HG02943 (cell line): Measurements from ENCODE around the gene MAP1LC3B.
"Not testable (repeated sequence)": the region's sequence is repeated elsewhere in the genome, so short reads cannot be mapped to it uniquely, and the experiment has no call there.

Source experiments
- ATAC-seq: cut with Tn5 transposase; IDR thresholded peaks from one replicate; pipeline ENCODE4 v1.9.1; 2021; ENCODE audit warnings: mild to moderate bottlenecking, low read depth, moderate library complexity; ENCODE audit not compliant: unreplicated experiment

The MAP1LC3B gene

DNA sequence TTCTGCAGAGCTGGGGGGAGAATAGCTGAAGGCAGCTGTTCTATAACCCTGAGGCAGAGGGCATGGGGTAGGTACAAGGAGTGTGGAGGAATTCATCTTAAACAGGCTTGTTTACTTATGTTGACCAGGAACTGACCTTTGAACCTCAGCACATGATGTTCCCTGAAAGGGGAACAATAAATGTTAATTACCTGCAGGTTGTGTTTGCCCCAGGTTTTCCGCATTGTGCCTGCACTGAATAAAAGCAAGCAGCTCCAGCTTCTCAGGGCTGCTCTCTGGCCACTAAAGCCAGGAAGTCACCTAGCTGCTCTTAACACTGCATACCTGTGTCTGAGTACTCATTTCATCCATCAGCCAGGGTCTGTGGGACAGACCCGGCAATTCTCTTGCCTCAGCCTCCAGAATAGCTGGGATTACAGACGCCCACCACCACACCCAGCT is 12.8 kb upstream of the MAP1LC3B start:
- not testable (repeated sequence) for ATAC-seq

DNA sequence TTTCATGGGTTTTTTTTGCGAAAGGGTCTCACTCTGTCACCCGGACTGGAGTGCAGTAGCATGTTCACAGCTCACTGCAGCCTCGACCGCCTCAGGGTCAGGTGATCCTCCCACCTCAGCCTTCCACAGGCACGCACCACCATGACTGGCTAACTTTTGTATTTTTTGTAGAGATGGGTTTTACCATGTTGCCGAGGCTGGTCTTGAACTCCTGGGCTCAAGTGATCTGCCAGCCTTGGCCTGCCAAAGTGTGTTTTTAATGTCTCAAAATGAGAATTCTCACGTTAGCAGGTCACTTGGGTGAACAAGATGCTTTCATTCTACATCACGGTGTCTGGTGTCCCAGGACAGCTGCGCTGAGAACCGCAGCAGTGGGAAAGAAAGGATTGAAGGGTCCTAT is 11.7 kb upstream of the MAP1LC3B start:
- ATAC-seq = no peak

DNA sequence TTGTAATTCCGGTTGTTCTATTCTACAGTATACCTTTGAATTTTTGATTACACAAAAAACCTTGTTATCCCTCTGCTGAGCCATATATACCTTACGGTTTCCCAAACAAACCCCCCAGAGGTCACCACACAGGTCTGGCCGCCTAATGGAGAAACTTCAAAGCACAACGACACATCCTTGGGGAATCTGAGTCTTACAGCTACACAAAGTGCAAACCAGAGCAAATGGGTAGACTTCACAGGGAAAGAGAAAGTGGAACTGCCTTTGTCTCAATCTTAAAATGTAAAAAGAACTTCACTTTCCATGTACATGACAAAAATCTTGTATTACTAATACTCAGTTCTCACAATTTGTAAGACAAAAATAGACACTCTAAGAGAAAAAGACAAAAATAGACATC is 11.3 kb upstream of the MAP1LC3B start:
- no peak for ATAC-seq

DNA sequence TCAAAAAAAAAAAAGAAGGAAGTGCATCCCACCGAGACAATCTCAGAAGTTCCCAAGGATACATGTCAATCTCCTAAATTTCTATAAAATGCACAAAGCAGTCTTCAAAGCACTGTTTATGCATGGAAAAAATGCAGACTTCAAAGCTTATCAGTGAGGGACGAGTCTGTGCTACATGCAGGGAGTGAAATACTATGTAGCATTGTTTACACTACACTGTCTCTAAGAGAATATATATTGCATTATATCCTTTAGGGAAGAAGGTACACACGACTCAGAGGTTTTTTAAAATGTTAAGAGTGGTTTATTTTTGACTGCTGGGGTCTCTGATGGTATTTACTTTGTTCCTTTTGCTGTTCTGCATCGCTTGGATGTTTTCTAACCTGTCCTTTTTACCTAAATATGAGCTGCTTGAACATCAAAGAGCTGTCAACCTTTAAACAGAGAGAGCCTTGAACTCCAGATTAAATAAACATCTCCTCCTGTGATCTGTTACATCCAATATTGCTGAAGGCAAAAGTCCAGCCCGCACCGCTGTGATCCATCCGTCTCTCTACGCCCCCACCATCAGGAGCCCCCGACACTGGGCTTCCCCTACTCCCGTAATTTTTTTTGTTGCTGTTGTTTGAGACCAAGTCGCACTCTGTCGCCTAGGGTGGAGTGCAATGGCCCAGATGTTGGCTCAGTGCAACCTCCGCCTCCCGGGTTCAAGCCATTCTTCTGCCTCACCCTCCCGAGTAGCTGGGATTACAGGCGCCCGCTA is 9.9 kb upstream of the MAP1LC3B start:
- no peak for ATAC-seq

DNA sequence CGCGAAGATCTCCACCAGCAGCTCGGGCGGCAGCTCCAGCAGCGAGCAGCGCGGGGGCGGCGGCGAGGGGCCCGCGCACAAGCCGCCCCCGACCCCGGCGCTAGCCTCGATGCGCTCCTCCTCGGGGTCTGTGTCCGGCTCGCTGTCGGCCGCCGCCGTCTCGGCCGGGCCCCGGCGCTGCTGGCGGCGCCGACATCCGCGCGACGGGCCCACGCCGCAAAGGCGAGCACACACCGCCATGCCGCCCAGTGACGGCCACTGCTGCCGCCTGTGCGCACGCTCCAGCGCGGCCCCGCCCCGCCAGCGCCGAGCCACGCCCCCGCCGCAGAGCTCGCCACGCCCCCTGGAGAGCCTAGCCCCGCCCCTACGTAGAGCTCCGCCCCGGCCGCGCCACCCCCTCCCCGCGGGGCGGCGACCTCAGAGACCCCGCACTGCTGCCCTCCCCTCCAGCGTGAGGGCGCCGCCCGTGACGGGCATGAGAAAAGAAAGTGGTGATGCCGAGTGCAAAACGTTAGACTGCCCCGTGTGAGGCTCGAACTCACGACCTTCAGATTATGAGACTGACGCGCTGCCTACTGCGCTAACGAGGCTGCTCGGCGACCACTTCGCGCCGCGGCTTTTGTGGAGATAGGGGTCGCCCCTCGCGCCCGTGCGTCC is 8.5 kb upstream of the MAP1LC3B start, which contains the start of gene FBXO31:
TSS of gene FBXO31 (minus strand) at position 272 of the 657 bp plus-strand sequence. CDS start at position 240, 32 bp downstream.
- peak; percentile 41 for ATAC-seq

DNA sequence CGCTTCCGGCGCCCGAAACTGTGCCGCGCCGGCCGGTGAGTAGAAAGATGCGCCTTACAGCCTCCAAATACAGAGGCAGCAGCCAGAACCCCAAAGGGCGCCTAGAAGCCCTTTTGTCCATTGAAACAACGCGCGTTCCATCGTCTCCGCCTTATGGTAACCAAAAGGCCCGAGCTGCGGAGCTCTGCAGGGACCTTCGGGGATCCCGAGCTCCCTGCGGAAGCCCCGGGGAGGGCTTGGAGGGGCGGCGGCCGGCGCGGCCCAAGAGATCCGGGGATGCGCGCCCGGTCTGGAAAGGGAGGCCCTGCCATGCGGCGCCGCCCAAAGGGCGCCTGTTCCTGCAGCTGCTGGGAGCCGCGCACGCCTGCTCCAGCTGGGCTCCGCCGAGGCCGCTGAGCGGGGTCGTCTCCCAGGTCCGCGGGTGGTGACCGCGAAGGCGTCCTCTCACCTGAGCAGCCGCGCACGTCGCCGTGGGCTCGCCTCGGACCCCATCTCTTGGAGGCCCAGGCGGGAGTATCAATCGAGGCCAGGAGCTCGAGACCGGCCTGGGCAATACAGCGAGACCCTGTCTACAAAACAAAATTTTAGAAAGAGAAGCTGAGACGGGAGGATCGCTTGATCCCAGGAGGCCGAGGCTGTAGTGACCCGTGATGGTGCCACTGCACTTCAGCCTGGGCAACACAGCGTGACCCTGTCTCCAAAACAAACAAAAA is 7.8 kb upstream of the MAP1LC3B start:
- peak; percentile 33 for ATAC-seq

DNA sequence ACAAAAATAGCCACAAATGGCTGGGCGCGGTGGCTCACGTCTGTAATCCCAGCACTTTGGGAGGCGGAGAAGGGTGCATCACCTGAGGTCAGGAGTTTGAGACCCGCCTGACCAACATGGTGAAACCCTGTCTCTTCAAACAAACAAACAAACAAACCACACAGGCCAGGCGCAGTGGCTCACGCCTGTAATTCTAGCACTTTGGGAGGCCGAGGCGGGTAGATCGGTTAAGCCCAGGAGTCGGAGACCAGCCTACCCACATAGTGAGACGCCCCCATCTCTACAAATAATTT is 7.3 kb upstream of the MAP1LC3B start:
- ATAC-seq = not testable (repeated sequence)

DNA sequence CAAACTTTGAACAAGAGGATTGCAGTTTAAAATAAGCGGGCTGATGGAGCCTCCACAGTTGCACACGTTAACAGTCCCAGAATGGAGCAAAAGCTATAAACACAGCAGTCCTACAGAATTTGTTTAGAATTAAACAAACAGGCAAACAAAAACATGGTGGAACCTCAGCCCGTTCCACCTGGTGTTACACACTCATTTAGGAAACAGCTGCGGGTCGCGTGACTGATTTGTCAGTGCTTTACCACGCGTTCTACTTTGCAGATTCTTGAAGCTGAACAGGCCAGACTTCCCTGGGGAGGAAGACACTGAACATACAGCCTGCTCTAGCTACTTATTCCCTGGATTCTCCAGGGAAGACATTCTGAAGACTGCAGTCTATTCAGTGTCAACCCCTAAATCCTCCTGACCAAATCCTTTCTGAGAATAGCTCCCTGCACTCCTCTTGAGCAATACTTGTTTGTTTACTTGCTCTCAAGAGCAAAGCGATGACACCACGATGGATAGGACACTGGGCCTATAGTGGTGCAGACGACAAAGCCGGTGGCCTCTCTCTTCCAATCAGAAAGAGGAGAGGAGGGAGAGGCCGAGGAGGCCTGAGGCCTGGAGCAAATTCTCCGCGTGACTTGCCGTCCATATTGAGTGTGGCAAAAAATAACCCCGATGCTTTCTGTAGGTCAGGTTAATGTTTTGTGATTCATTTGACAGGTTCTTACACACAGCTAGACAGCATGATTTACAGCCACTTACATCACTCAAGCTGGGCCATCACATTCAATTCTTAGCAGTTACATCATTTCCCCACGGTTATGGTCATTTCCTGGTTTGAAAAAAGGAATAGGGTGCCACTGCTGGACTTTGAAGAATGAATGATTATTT is 4.0 kb upstream of the MAP1LC3B start:
- peak; percentile 46 for ATAC-seq

DNA sequence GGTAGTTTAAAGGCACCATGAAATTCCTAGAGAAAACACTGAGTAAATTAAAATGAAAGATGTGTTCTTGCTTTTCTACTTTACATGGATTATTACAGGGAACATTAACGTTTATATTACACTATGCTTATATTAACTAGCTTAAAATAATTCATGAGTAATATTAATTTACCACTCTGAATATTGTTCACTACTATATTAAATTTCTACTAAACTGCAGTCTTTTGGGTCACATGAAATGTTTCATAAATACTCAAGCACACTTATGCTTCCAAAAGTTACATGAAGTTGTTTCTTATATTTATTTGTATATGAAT is 3.4 kb upstream of the MAP1LC3B start:
- ATAC-seq = no peak

DNA sequence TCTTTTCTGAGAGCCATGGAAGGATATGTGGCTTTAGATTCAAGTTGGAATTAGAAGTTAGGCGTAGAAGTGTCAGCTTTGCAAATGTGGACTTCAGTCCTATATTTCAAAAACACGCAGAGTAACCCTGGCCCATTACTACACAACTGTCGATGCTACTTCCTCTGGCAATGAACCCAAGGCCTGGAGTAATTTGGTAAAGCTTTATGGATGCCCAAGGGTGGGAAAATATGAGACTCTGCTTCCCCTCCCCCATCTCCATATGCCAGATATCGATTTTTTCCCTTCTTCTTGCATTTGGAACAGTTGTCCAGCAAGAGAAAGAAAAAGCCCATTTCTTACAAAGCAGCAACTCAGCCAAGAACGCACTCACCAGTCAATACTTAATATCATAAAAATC is 2.9 kb upstream of the MAP1LC3B start:
- ATAC-seq = no peak

DNA sequence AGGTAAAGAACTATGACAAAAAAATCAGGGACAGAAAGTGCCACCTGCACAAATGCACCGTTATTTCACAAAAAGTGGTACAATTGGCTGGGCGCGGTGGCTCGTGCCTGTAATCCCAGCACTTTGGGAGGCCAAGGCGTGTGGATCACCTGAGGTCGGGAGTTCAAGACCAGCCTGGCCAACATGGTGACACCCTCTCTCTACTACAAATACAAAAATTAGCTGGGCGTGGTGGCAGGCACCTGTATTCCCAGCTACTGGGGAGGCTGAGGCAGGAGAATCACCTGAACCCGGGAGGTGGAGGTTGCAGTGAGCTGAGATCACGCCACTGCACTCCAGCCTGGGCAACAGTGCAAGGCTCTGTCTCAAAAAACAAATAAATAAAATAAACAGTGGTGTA is 2.2 kb upstream of the MAP1LC3B start:
- ATAC-seq = not testable (repeated sequence)

DNA sequence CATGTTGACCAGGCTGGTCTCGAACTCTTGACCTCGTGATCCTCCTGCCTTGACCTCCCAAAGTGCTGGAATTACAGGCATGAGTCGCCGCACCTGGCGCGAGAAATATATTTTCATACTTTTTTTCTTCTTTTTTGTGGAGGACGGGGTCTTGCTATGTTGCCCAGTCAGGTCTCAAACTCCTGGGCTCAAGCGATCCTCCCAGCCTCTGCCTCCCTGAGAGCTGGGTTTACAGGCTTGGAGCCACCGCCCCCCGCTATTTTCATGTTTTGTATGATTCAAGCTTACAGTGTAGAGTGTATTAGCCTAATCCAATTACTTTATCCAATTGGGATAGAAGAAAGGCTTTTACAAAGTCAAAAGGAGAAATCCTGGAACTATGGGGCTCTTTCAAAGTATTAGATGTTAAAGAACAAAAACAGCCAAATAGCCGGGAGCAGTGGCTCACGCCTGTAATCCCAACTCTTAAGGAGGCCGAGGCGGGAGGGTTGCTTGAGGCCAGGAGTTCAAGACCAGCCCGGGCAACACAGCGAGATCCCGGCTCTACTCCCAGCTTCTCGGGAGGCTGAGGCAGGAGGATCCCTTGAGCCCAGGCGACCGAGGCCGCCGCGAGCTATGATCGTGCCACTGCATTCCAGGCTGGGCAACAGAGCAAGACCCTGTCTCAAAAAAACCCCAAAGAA is 1.4 kb upstream of the MAP1LC3B start:
- ATAC-seq = no peak

DNA sequence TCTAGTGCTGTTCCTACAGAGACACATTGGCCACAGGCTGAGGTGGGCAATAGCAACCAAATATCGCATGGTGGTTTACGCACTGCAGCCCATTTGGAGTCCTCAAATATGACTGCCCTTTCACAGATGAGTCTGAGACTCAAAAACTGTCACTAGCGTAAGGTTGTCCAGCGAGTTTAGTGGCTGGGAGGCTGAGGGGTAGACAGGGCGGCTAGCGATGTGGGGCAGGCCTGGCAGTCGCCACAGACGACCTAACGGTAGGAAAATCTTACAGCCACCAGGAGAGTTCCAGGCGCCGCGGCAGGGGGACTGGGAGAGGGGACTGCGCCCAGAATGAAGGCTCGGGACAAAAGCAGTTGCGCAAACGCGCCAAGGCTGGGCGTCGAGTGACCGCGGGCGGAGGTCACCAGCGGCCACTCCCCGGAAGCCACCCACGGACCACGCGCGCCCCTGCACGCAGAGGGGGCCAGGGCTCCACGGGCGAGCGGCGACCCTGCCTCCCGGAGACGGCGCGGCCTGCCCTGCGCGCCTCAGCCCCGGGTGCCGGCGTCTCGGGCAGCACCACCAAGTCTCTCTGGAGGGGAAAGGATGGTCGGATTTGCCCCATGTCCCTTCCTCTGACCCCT is 699 bp upstream of the MAP1LC3B start:
- peak; percentile 5 for ATAC-seq

DNA sequence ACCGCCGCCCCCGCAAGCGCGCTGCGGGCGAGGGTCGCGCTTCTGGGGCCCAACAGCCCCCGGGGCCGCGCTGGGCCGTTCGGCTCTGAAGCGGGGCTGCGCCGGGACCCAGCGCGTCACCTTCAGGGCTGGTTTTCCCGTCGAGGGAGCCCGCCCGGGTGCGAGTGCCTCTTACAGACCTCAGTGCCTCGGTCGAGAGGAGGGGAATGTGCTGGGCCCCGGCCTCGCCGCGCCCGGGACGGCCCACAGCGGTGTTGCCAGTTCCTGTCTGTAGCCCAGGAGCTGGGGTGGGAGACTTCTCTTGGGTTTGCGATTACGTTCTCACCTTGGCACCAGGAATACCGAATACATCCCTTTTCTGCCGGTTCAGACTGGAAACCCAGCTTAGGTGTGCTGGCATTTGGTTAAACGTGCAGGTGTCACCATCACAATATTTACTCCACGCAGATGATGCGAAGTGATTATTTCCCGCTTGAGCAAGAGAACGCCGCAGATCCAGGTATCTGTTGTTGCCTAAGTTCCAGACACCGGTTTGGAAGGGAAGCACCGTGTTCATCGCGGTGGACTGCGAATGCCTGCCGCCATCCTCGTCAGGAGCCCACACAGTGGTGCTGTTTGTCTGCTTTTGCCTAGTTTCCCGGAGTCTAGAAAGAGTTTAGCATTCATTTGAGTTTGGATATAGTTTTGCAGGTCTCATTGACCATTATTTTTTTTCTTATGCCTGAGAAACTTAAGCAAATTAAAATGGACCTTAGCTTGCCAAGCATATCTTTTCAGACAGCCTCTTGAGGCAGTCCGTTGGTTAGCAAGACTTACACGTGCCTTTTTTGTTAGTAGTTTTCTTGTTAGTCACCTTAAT is 914 bp downstream of the MAP1LC3B start:
- ATAC-seq = no peak

DNA sequence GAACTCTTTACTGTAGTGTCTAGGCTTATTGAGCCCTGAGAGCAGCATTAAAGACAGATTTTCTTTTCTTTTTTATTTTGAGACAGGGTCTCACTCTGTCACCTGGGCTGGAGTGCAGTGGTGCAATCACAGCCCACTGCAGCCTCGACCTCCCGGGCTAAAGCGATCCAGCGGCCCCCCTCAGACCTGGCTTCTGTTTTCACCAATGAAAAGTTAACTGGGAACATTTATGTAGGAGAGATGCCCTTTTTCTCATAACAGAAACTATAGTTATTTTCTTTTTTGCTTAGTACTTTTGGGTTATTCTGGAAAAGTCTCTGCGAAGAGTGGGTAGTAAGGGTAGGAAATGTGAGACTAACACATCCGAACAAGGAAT is 1.5 kb downstream of the MAP1LC3B start:
- no peak for ATAC-seq

DNA sequence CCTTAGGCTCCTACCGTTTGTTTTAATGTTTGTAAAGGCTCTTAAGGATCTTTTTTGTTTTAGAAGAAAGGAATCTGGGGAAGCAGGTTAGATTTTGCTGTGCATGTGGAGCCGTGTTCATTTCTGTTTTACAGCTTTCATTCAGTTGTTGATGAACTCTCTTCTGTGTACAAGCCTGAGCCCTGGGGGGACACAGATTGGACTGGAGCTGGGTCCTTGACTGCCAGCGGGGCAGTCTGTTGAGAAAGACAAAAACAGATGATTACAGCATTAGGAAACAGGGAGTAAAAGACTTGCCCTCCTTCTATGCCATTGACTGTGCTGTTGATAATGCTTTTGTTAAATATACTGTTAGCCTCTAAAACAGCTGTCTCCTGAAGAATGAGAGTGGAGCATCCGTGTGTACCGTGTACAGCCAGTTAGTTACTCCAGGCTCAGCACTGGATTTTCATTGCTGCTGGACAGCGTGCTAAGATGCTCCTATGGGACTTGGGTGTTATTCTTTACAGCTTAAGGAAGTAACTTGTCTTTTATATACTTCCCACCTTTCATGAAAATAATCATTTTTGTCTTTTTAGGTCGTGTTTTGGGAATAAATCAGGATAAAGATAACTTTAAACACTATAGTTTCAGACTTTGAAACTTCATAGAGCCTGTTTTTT is 3.2 kb downstream of the MAP1LC3B start:
- no peak for ATAC-seq

DNA sequence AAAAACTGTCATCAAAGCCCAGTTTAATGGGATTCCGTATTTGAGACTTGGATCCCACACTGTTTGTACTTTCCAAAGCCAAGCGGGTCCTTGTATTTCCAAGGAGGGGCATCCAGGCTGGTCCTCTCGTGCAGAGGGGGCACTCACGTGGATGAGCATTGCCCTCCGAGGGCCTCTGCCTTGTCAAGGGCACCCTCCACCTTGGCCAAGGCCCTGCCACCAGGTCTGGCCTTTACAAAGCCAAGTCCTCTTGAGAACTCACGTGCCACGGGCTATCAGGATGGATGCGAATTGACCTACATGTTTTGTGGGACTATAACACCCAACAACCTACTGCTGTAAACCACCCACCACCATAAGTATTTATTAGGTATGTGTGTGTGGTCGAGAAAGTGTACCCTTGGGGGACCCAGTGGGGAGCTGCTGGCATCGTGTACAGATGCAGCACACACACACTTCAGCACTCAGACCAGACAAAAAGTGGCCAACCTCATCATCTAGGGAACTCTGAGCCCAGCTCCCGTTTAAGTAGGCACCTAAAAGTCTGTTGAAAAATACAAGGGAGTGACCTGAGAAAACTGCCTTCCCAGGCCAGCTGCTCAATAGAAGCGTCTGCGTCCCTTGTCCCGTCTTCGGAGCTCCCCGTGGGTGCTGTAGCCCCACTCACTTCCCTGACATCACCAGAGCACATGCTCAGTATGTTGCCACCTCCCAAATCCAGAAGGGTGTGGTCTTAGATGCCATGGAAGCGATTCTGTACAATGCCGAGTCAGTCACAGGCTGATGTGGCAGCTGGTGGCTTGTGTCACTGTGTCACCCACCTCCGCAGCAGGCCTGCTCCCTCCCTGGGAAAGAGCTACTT is 12.9 kb downstream of the MAP1LC3B start:
- ATAC-seq = no peak
